ENCODE measurements around the gene PPP1R1B. TPM values are rescaled to one million over a fixed set of nuclear protein-coding genes. Genes with fewer than 3 reads are reported as not detected.

Gene PPP1R1B
- total RNA-seq, 1 experiment from 2014 or later, result 8.3 TPM

DNA sequence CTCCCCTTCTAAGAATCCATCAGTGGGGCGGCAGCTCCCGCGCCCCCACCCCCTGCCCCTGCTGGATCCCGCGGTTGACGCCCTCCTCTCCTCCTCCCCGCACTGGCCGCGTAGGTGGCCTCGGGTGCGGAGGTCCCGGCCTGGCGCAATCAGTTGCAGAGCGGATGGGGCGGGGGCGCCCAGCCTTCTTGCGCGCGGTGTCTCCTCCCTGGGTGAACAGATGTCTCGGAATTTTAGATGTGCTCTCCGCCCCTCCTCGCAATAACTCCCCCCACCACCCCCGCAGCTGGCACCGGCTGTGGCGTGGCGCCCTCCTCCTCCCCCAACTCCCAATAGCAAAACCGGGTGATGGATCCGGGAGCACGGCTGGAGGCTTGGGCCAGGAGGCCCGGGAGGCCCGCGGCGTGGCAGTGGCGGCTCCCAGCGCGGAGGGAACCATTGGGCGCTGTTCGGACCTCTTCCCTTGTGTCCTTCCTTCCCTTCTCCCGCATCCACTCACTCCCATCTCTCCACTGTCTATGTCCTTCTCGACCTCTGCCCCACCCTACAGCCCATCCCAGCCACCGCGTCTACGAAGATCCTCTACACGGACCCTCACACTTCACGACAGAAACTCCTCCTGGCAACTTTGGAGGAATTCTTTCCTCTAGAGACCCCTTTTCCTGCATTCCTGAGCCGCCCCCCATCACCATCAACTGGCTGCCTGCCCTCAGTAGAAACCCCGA is 30.0 kb upstream of the PPP1R1B start:
- Mint-ChIP-seq H3K9me3 (ENCODE audit: low read depth, unreplicated experiment) (peaks cover 3% of the 10 kb centered on the region), H3K27ac (ENCODE audit: unreplicated experiment) (no peak overlapping the region), H3K4me3 (ENCODE audit: low read depth, unreplicated experiment) (no peak overlapping the region), H3K36me3 (ENCODE audit: insufficient read depth, unreplicated experiment) (peaks cover 6% of the 10 kb centered on the region), H3K27me3 (ENCODE audit: unreplicated experiment) (peaks cover 100% of the 10 kb centered on the region), H3K4me1 (ENCODE audit: low read depth, unreplicated experiment) (no peaks in the 10 kb centered on the region)
- intact Hi-C loops (cut with micrococcal nuclease; ENCODE audit: unreplicated experiment), result no loop called here
- no TSS peak for BruUV-seq (replicated peaks)
- DNase-seq, result no peak
- CTCF ChIA-PET, result interaction anchor here (1.2 to 76.7 kb wide), 2 partner anchors 49 to 94 kb away, joined by 5 to 42089 read pairs; partner anchors contain the start of genes ERBB2, GRB7, MIEN1 and PGAP3
- TF ChIP-seq, protein P1, sequence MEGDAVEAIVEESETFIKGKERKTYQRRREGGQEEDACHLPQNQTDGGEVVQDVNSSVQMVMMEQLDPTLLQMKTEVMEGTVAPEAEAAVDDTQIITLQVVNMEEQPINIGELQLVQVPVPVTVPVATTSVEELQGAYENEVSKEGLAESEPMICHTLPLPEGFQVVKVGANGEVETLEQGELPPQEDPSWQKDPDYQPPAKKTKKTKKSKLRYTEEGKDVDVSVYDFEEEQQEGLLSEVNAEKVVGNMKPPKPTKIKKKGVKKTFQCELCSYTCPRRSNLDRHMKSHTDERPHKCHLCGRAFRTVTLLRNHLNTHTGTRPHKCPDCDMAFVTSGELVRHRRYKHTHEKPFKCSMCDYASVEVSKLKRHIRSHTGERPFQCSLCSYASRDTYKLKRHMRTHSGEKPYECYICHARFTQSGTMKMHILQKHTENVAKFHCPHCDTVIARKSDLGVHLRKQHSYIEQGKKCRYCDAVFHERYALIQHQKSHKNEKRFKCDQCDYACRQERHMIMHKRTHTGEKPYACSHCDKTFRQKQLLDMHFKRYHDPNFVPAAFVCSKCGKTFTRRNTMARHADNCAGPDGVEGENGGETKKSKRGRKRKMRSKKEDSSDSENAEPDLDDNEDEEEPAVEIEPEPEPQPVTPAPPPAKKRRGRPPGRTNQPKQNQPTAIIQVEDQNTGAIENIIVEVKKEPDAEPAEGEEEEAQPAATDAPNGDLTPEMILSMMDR (IDR thresholded peaks at IDR 0.05; ENCODE audit: unreplicated experiment), result no peak

- Mint-ChIP-seq H3K27me3 (ENCODE audit: unreplicated experiment) (peaks cover 100% of the 10 kb centered on the region), H3K27ac (ENCODE audit: unreplicated experiment) (no peak overlapping the region), H3K4me1 (ENCODE audit: low read depth, unreplicated experiment) (peaks cover 1% of the 10 kb centered on the region), H3K36me3 (ENCODE audit: insufficient read depth, unreplicated experiment) (peaks cover 6% of the 10 kb centered on the region), H3K4me3 (ENCODE audit: low read depth, unreplicated experiment) (no peak overlapping the region), H3K9me3 (ENCODE audit: low read depth, unreplicated experiment) (peaks cover under 1% of the 10 kb centered on the region)
- no peak for DNase-seq
- intact Hi-C loops (cut with micrococcal nuclease; ENCODE audit: unreplicated experiment), result no loop called here
- CTCF ChIA-PET, result interaction anchor here (1.0 to 76.7 kb wide), 3 partner anchors 14 to 93 kb away, joined by 4 to 42089 read pairs (median 5); partner anchors contain the start of genes ERBB2, GRB7, MIEN1 and PGAP3
- BruUV-seq (replicated peaks), result no TSS peak
- TF ChIP-seq, protein P1 (IDR thresholded peaks at IDR 0.05; ENCODE audit: unreplicated experiment), result no peak
Measured at GRCh38 chr17:39597372-39598046, 29.2 kb upstream of the PPP1R1B start.

GRCh38 chr17:39598047-39598481 is 28.7 kb upstream of the PPP1R1B start:
- Mint-ChIP-seq H3K9me3 (ENCODE audit: low read depth, unreplicated experiment) (no peaks in the 10 kb centered on the region), H3K4me1 (ENCODE audit: low read depth, unreplicated experiment) (peaks cover 7% of the 10 kb centered on the region), H3K27me3 (ENCODE audit: unreplicated experiment) (peaks cover 100% of the 10 kb centered on the region), H3K36me3 (ENCODE audit: insufficient read depth, unreplicated experiment) (peaks cover 7% of the 10 kb centered on the region), H3K4me3 (ENCODE audit: low read depth, unreplicated experiment) (no peak overlapping the region), H3K27ac (ENCODE audit: unreplicated experiment) (no peak overlapping the region)
- CTCF ChIA-PET, result interaction anchor here (0.6 to 76.7 kb wide), 4 partner anchors 15 to 92 kb away, joined by 3 to 42089 read pairs (median 4); partner anchors contain the start of genes ERBB2, GRB7, MIEN1 and PGAP3
- TF ChIP-seq, protein P1 (IDR thresholded peaks at IDR 0.05; ENCODE audit: unreplicated experiment), result no peak
- peak; percentile 62 for DNase-seq
- BruUV-seq (replicated peaks), result no TSS peak
- intact Hi-C loops (cut with micrococcal nuclease; ENCODE audit: unreplicated experiment), result no loop called here

DNA sequence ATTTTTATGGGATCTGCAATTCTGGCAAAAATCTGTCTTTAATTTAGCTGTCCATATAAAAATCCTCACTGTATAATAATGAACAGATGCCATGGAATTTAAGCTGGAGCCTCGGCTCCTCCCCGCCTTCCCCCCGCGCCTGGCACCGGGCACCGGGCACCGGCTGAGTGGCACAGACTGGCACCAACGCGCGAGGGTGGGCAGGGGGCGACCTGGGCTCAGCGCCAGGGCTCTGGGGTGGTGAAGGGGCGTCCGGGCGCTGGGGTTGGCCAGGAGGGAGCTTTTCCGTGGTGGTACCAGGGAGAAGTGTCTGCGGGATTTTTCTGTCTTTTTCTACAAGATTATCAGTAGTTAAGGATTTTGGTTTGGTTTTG is 28.1 kb upstream of the PPP1R1B start:
- BruUV-seq (replicated peaks), result no TSS peak
- TF ChIP-seq, protein P1 (IDR thresholded peaks at IDR 0.05; ENCODE audit: unreplicated experiment), result no peak
- H3K27ac Mint-ChIP-seq (ENCODE audit: unreplicated experiment), result no peak overlapping the region
- peaks cover 12% of the 10 kb centered on the region for H3K4me1 Mint-ChIP-seq (ENCODE audit: low read depth, unreplicated experiment)
- intact Hi-C loops (cut with micrococcal nuclease; ENCODE audit: unreplicated experiment), result no loop called here
- no peak for DNase-seq
- peaks cover 12% of the 10 kb centered on the region for H3K36me3 Mint-ChIP-seq (ENCODE audit: insufficient read depth, unreplicated experiment)
- H3K27me3 Mint-ChIP-seq (ENCODE audit: unreplicated experiment), result peaks cover 100% of the 10 kb centered on the region
- CTCF ChIA-PET, result interaction anchor here (0.6 to 76.7 kb wide), 4 partner anchors 15 to 134 kb away, joined by 3 to 42089 read pairs (median 4); partner anchors contain the start of genes ERBB2, GRB7, MIEN1 and PGAP3
- H3K4me3 Mint-ChIP-seq (ENCODE audit: low read depth, unreplicated experiment), result no peak overlapping the region
- H3K9me3 Mint-ChIP-seq (ENCODE audit: low read depth, unreplicated experiment), result no peaks in the 10 kb centered on the region
